Panc1 (cell line): ENCODE results near the gene MAP1A. TPM values are rescaled to one million over a fixed set of nuclear protein-coding genes. Genes with fewer than 3 reads are reported as not detected.
A peak's percentile ranks its signal among the peaks of the same experiment; 100 is the strongest.

Experiments used
- ATAC-seq: fragments of 200-7000 bp; cut with Tn5 transposase; 2 replicates; pipeline ENCODE4 v1.9.1; 2020; ENCODE audit warnings: mild to moderate bottlenecking, moderate library complexity
- BruUV-seq: library from RNA; stranded (reverse); fragments of 400-500 nt; replicated peaks from 2 replicates; lab custom pipeline; 2021; lab: Mats Ljungman, UMichigan
- CTCF ChIA-PET: fragments of 300-600 bp; sonication (Branson Sonifier 250); formaldehyde crosslinking; loops from one replicate; lab custom pipeline; 2022; ENCODE audit warnings: antibody characterized with exemption; lab: Charles Lee
- POLR2A ChIA-PET: fragments of 300-600 bp; sonication (Branson Sonifier 250); formaldehyde crosslinking; loops from one replicate; lab custom pipeline; 2022; ENCODE audit warnings: antibody characterized with exemption; lab: Charles Lee
- DNase-seq: peaks from one replicate; pipeline ENCODE4 v3.0.0-alpha.2; 2010; ENCODE audit warnings: low read depth, low spot score
- H3K27ac ChIP-seq: 2 replicates; pipeline ENCODE4 v1.5.1; 2011; ENCODE audit warnings: mild to moderate bottlenecking, low read length, inconsistent platforms
- H3K27me3 ChIP-seq: fragments of 200-500 bp; sonication (Bioruptor generic); 2 replicates; pipeline ENCODE4 v1.6.0; 2014; ENCODE audit warnings: low read length, inconsistent platforms; ENCODE audit not compliant: control insufficient read depth, insufficient read depth
- H3K36me3 ChIP-seq: fragments of 200-500 bp; sonication (Bioruptor generic); 2 replicates; pipeline ENCODE4 v1.5.1; 2014; ENCODE audit warnings: inconsistent platforms, mild to moderate bottlenecking, low read length, moderate library complexity; ENCODE audit not compliant: control insufficient read depth, insufficient read depth
- H3K4me1 ChIP-seq: 2 replicates; pipeline ENCODE4 v1.5.1; 2011; ENCODE audit warnings: inconsistent platforms, mild to moderate bottlenecking, low read length, moderate library complexity; ENCODE audit not compliant: control insufficient read depth, insufficient read depth
- H3K4me3 ChIP-seq, 2 experiments: 2 replicates each; pipeline ENCODE4 v1.5.1; 2011 to 2012; ENCODE audit warnings: low read depth in 2 of 2, low read length in 2 of 2, mild to moderate bottlenecking in 2 of 2, inconsistent platforms in 1 of 2, moderate library complexity in 1 of 2
- H3K9me3 ChIP-seq: fragments of 200-500 bp; sonication (Bioruptor generic); 2 replicates; pipeline ENCODE4 v1.5.1; 2014; ENCODE audit warnings: low read depth, mild to moderate bottlenecking, inconsistent platforms, low read length, moderate library complexity; ENCODE audit not compliant: control insufficient read depth, insufficient read depth
- POLR2AphosphoS5 ChIP-seq: IDR thresholded peaks from 2 replicates; pipeline ENCODE4 v1.6.1; 2012; ENCODE audit warnings: mild to moderate bottlenecking, low read depth, low read length, moderate library complexity
- SIN3A ChIP-seq: IDR thresholded peaks from 2 replicates; pipeline ENCODE4 v1.6.1; 2012; ENCODE audit warnings: low read depth, mild to moderate bottlenecking, low read length, moderate library complexity, borderline replicate concordance; ENCODE audit not compliant: insufficient read depth
- TCF7L2 ChIP-seq: IDR thresholded peaks from 2 replicates; pipeline ENCODE4 v1.6.1; 2011; ENCODE audit warnings: mild to moderate bottlenecking, low read depth, low read length, inconsistent platforms
- in situ Hi-C: cut with HindIII; loops from 2 replicates; pipeline ENCODE4 v1.10.0; 2016; ENCODE audit warnings: low sequenced_read_pairs, low pct_unique_long_range_greater_than_20kb
- intact Hi-C: fragments of 100-400 bp; cut with micrococcal nuclease; formaldehyde crosslinking; loops from one replicate; pipeline ENCODE4 v1.10.0; 2022; ENCODE audit not compliant: unreplicated experiment
- total RNA-seq: library from RNA; stranded (reverse); gene quantifications from one replicate; pipeline ENCODE4 v1.2.1, GENCODE V29; 2021; ENCODE audit not compliant: unreplicated experiment
- TF ChIP-seq, protein P1 (sequence below), 2 experiments: IDR thresholded peaks; 2 replicates each; pipeline ENCODE4 v1.6.1; 2011 to 2012; ENCODE audit warnings: low read depth in 2 of 2, control low read depth in 1 of 2, low read length in 1 of 2, mild to moderate bottlenecking in 1 of 2, moderate library complexity in 1 of 2; ENCODE audit not compliant: insufficient read depth in 1 of 2
- TF ChIP-seq, protein P2 (sequence below): fragments of 450-650 bp; IDR thresholded peaks from 2 replicates; pipeline ENCODE4 v1.5.1; 2017; ENCODE audit warnings: mild to moderate bottlenecking

The MAP1A gene
- total RNA-seq, 1 experiment from 2014 or later, result 1.6 TPM

DNA sequence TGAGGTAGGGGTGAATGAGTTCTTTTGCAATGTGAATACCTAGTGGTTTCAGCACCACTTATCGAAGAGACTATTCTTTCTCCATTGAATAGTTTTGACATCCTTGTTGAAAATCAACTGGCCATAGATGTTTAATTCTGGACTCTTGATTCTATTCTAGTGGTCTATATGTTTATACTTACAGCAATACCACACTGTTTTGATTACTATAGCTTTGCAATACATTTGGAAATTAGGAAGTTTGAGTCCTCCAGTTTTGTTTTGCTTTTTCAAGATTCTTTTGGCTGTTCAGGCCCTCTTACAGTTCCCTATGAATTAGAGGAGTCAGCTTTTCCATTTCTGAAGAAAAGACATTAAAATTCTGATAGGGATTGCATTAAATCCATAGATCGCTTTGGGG lies 30.1 kb downstream of the MAP1A start:
- no peak overlapping the region for H3K27ac ChIP-seq
- no peak overlapping the region for H3K4me3 ChIP-seq
- in situ Hi-C loops, result no loop called here
- DNase-seq (no peak), ATAC-seq (no peak)
- TF ChIP-seq SIN3A, result no peak
- TF ChIP-seq, protein P1, sequence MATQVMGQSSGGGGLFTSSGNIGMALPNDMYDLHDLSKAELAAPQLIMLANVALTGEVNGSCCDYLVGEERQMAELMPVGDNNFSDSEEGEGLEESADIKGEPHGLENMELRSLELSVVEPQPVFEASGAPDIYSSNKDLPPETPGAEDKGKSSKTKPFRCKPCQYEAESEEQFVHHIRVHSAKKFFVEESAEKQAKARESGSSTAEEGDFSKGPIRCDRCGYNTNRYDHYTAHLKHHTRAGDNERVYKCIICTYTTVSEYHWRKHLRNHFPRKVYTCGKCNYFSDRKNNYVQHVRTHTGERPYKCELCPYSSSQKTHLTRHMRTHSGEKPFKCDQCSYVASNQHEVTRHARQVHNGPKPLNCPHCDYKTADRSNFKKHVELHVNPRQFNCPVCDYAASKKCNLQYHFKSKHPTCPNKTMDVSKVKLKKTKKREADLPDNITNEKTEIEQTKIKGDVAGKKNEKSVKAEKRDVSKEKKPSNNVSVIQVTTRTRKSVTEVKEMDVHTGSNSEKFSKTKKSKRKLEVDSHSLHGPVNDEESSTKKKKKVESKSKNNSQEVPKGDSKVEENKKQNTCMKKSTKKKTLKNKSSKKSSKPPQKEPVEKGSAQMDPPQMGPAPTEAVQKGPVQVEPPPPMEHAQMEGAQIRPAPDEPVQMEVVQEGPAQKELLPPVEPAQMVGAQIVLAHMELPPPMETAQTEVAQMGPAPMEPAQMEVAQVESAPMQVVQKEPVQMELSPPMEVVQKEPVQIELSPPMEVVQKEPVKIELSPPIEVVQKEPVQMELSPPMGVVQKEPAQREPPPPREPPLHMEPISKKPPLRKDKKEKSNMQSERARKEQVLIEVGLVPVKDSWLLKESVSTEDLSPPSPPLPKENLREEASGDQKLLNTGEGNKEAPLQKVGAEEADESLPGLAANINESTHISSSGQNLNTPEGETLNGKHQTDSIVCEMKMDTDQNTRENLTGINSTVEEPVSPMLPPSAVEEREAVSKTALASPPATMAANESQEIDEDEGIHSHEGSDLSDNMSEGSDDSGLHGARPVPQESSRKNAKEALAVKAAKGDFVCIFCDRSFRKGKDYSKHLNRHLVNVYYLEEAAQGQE (IDR thresholded peaks at IDR 0.05; ENCODE audit: insufficient read depth in 1 of 2, low read depth in 2 of 2, low read length in 1 of 2), result no peak
- no peak for TF ChIP-seq POLR2AphosphoS5
- TF ChIP-seq TCF7L2, result no peak
- TF ChIP-seq, protein P2, sequence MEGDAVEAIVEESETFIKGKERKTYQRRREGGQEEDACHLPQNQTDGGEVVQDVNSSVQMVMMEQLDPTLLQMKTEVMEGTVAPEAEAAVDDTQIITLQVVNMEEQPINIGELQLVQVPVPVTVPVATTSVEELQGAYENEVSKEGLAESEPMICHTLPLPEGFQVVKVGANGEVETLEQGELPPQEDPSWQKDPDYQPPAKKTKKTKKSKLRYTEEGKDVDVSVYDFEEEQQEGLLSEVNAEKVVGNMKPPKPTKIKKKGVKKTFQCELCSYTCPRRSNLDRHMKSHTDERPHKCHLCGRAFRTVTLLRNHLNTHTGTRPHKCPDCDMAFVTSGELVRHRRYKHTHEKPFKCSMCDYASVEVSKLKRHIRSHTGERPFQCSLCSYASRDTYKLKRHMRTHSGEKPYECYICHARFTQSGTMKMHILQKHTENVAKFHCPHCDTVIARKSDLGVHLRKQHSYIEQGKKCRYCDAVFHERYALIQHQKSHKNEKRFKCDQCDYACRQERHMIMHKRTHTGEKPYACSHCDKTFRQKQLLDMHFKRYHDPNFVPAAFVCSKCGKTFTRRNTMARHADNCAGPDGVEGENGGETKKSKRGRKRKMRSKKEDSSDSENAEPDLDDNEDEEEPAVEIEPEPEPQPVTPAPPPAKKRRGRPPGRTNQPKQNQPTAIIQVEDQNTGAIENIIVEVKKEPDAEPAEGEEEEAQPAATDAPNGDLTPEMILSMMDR, result no peak
- H3K36me3 ChIP-seq, result no peaks in the 10 kb centered on the region
- no peaks in the 10 kb centered on the region for H3K27me3 ChIP-seq
- intact Hi-C loops, result no loop called here
- no peaks in the 10 kb centered on the region for H3K4me1 ChIP-seq
- POLR2A ChIA-PET, result interaction anchor here (0.7 kb wide), 1 partner anchor 128 kb away, joined by 3 read pairs; no protein-coding TSS in a partner anchor
- H3K9me3 ChIP-seq, result 0 out of 2 replicates have a peak, but pooled peaks cover 7% of the 10 kb centered on the region
- BruUV-seq, result no TSS peak
- CTCF ChIA-PET, result interaction anchor here (1.6 kb wide), 1 partner anchor 36 kb away, joined by 4 read pairs; no protein-coding TSS in a partner anchor

DNA sequence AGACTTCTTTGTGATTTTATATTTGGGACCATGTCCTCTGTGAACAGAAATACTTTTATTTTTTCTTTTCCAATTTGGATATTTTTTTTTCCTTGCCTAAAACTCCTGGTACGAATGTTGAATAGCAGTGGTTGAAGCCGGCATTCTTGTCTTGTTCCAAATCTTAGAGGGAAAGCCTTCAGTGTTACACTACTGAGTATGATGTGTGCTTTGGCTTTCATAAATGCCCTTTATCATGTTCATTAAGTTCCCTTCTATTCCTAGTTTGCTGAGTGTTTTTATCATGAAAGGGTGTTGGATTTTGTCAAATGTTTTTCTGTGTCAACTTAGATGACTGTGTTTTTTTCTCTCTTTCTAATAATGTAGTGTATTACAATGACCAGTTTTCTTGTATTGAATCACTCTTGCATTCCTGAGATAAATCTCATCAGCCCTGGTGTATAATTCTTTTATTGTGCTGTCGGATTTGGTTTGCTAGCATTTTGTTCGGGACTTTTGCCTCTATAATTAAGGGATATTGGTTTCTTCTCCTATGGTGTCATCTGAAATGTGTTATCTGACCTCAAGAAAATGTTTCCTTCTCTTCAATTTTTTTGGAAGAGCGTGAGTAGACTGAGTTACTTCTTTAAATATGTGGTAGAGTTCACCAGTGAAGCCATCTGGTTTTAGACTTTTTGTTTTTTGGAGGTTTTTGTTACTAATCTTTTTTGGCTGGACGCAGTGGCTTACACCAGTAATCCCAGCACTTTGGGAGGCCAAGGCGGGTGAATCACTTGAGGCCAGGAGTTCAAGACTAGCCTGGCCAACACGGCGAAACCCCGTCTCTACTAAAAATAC lies 33.3 kb downstream of the MAP1A start:
- in situ Hi-C loops (no loop called here), intact Hi-C loops (no loop called here)
- Histone ChIP-seq H3K4me1 (no peaks in the 10 kb centered on the region), H3K27me3 (no peaks in the 10 kb centered on the region), H3K4me3 (no peak overlapping the region), H3K36me3 (no peaks in the 10 kb centered on the region), H3K9me3 (0 out of 2 replicates have a peak, but pooled peaks cover 3% of the 10 kb centered on the region), H3K27ac (no peak overlapping the region)
- TSS peak; percentile 76 for BruUV-seq
- DNase-seq (no peak), ATAC-seq (no peak)
- CTCF ChIA-PET, result no interaction called here
- TF ChIP-seq, protein P2, result no peak
- no peak for TF ChIP-seq POLR2AphosphoS5
- TF ChIP-seq SIN3A, result no peak
- TF ChIP-seq TCF7L2, result no peak
- TF ChIP-seq, protein P1 (IDR thresholded peaks at IDR 0.05; ENCODE audit: insufficient read depth in 1 of 2, low read depth in 2 of 2, low read length in 1 of 2), result no peak
- POLR2A ChIA-PET, result no interaction called here
